ENCODE data around the gene SEPTIN1.
A peak's percentile ranks its signal among the peaks of the same experiment; 100 is the strongest.

SEPTIN1 gene

DNA sequence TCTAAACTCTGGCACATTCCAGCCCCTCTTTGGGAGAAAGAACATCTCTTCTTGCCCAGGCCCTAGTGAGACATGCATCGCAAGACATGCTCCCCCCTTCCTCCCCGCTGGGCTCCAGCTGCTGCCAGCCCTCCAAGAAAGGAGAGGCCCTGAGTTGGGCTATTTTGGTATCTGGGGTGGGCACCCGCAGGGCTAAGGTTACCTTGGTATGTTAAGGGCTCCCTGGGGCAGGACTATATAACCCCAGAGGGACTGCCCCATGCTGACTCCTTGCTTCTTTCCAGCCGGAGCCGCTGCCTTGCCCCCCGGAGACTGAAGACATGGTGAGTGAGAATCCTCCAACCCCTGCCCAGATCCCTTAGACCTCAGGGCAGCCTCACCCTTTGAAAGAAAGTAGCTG is 7.8 kb downstream of the SEPTIN1 start, which contains the start of gene MYL11:
MYL11 (plus strand) TSS at position 265 of the 400 bp plus-strand sequence; CDS start at position 321, 56 bp downstream.
- no peak for DNase-seq (ENCODE audit: low read depth)
- TF ChIP-seq, protein P1, sequence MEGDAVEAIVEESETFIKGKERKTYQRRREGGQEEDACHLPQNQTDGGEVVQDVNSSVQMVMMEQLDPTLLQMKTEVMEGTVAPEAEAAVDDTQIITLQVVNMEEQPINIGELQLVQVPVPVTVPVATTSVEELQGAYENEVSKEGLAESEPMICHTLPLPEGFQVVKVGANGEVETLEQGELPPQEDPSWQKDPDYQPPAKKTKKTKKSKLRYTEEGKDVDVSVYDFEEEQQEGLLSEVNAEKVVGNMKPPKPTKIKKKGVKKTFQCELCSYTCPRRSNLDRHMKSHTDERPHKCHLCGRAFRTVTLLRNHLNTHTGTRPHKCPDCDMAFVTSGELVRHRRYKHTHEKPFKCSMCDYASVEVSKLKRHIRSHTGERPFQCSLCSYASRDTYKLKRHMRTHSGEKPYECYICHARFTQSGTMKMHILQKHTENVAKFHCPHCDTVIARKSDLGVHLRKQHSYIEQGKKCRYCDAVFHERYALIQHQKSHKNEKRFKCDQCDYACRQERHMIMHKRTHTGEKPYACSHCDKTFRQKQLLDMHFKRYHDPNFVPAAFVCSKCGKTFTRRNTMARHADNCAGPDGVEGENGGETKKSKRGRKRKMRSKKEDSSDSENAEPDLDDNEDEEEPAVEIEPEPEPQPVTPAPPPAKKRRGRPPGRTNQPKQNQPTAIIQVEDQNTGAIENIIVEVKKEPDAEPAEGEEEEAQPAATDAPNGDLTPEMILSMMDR (conservative IDR thresholded peaks at IDR 0.05; ENCODE audit: low read length) = no peak
- H3K4me3 ChIP-seq (ENCODE audit: low read length) = no peak within 1 kb of the TSS

DNA sequence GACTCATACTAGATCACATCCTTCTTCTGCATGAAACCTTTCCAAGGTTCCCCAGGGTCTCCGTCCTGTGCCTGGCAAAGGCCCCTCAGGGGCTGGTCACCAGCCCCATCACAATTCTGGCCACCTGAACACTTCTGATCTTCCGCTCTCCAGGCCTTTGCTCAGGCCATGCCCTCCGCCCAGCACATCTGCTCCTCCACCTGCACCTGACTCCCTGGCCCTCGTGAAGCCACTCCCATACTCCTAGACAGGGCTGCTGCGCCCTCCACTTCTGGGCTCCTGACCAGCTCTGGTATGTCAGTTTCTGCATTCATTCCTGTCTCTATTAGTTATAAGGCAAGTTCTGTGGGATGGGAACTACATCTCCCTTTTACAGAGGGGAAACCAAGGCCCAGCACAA is 9.6 kb downstream of the SEPTIN1 start:
- TF ChIP-seq, protein P1 (conservative IDR thresholded peaks at IDR 0.05; ENCODE audit: low read length) = no peak
- no peak for DNase-seq (ENCODE audit: low read depth)
- H3K4me3 ChIP-seq (ENCODE audit: low read length) = no peak overlapping the region

DNA sequence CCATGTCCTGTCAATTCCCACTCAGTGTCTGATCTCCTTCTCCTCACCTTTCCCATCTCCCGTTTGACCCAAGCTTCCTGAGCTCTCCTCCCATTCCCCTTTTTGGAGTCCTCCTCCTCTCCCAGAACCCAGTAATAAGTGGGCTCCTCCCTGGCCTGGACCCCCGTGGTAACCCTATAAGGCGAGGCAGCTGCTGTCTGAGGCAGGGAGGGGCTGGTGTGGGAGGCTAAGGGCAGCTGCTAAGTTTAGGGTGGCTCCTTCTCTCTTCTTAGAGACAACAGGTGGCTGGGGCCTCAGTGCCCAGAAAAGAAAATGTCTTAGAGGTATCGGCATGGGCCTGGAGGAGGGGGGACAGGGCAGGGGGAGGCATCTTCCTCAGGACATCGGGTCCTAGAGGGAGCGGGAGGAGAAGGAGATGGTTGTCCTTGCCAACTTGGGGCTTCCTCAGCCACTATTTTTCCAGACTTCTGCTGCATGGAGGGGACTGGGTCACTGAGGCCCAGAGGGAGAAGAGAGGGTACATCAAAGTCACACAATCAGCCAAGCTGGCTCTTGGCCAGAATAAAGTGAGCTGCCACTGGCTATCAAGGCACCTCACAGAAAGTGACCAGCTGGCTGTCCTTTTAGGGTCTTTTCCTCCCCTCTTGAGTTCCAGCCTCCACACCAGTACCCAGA is 10.2 kb downstream of the SEPTIN1 start:
- no peak for DNase-seq (ENCODE audit: low read depth)
- TF ChIP-seq, protein P1 (conservative IDR thresholded peaks at IDR 0.05; ENCODE audit: low read length) = no peak
- H3K4me3 ChIP-seq (ENCODE audit: low read length) = no peak overlapping the region

DNA sequence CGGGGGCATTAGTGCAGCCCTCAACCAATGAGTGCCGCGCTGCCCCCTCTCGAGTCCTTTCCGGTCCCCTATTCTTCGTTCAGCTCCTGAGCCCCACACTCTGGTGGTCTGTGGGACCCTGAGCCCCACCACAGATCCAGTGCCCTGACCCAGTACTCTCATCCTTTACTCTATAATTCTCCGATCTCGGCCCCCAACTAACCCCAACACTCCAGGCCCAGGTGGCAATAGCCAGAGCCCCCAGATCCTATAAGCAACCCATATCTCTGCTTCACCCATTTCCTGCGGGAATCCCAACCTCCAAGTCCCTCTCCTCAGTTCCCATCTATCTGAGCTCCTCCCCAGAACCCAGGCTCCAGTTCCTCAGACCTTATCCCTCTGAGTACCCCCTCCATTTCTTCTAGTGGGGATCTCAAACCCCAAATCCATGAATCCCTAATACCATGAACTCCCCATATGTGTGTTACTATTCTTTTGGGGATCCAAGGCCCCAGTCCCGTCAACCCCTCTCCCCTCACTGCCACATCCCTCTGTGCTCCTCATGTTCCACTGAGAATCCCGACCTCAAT is 11.0 kb downstream of the SEPTIN1 start:
- peak overlapping the region; percentile 71 for H3K4me3 ChIP-seq (ENCODE audit: low read length)
- TF ChIP-seq, protein P1 (conservative IDR thresholded peaks at IDR 0.05; ENCODE audit: low read length) = no peak
- DNase-seq (ENCODE audit: low read depth) = no peak

DNA sequence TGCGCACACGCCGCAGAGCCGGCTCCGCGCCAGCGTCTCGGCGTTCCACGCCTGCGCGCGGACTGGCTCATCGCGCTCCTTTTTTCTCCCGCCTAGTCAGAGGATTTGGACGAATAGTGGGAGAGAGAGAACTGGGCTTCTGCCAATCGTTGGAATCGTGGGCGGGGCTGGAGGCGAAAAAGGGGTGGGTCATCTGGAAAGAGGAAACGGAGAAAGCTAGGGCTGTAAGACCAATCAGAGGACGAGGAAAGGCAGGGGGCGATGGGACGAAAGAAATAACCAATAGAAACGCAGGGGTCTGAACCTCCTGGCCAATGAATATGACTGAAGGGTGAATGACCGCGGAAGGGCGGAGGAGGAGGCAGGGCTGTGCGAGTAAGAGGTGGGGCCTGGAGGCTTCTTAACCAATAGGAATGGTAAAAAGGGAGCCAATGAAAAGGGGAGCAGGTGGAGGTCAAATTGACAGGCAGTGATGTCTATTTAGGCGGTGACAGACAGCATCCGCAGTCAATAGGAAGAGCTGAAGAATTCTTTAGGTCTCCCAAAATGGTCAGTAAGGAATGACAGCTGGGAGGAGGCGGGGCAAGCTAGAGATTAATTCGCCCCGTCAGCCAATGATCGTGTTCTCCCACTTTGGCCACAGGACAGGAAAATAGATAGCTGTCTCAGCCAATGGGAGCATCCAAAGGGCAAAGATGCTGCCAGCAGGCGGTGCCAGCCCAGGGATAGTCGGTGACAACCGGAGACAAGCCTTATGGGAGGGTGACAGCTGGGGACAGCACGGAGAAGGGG is 11.7 kb downstream of the SEPTIN1 start, which contains the start of gene TBC1D10B:
TBC1D10B (minus strand) TSS at position 39 of the 792 bp plus-strand sequence. CDS start 311 bp downstream, outside the sequence.
- TF ChIP-seq, protein P1 (conservative IDR thresholded peaks at IDR 0.05; ENCODE audit: low read length) = peak; percentile 20; the same call in 1 of the 2 replicates
- peak within 1 kb of the TSS; percentile 88 for H3K4me3 ChIP-seq (ENCODE audit: low read length)
- peak; percentile 100 for DNase-seq (ENCODE audit: low read depth)

DNA sequence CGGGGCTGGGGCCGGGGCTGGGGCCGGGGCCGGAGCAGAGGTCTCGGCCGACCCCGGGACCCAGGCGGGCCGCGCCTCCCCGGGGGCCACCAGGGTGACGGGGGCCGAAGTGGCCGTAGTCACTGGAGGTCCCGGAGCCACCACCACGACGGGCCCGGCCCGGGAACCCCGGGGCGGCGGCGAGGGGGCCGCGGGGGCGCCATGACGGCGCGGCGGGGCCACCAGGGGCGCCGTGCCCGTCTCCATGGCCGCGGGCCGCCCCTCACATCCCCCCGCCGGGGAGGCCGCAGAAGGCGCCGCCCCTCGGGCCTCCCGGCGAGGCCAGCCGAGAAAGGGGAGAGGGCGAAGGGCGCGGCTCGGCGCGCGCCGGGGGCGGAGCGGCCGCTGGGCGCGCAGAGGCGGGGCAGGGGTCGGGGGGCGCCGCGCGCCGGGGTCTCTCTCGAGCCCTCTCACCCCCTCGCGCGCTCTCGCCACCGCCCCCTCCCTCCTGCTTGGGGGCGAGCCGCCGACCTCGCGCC is 12.4 kb downstream of the SEPTIN1 start:
- TF ChIP-seq, protein P1 (conservative IDR thresholded peaks at IDR 0.05; ENCODE audit: low read length) = no peak
- peak; percentile 12 for DNase-seq (ENCODE audit: low read depth)
- peak overlapping the region; percentile 88 for H3K4me3 ChIP-seq (ENCODE audit: low read length)
